Panc1 (cell line): ENCODE measurements around the gene MYRIP.

Source experiments
- CTCF ChIP-seq: fragments of 450-650 bp; IDR thresholded peaks from 2 replicates; pipeline ENCODE4 v1.5.1; 2017; ENCODE audit warnings: mild to moderate bottlenecking
- TCF7L2 ChIP-seq: IDR thresholded peaks from 2 replicates; pipeline ENCODE4 v1.6.1; 2011; ENCODE audit warnings: mild to moderate bottlenecking, low read depth, low read length, inconsistent platforms

- no peak for TF ChIP-seq CTCF
- no peak for TF ChIP-seq TCF7L2
Observed at GRCh38 chr3:39779511-39780230, 29.7 kb upstream of the MYRIP start.
